Measurements from ENCODE around the gene THSD7B.
"Not testable (repeated sequence)": the region's sequence is repeated elsewhere in the genome, so short reads cannot be mapped to it uniquely, and the experiment has no call there.

The THSD7B gene

DNA sequence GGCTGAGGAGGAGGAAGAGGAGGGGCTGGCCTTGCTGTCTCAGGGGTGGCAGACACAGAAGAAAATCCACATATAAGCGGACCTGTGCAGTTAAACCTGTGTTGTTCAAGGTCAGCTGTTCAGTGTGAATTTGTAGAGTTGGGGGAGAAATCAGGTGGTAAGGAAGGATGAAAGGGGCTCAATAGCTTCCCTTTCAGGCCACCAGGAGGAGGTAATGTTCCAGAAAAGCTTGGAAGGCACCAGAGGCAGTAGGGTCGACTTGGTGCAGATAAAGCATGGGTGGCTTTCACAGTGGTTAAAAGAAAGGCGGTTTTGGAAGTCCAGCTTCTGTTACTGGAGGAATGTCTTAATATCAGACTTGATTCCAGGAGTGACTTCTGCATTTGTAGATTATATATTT, 167.4 kb downstream of the THSD7B start:
- no peak for DNase-seq (ENCODE audit: low spot score)

DNA sequence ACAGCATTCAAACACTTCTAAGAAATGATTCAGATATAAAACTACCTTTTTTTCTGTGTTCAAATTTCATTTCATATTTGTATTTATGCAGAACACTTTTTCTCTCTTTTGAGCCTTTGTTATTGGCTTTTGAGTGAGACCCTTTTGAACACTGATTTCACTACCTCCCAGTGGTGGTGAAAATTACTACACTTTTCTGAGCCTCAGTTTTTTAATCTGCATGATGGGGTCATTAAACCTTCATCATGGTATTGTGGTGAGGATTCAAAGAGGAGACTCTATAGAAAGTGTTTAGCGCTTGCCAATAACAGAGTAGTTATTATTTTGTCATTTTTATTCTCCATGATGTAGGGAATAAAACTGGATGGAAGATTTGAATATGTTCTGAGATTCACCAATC, 169.8 kb downstream of the THSD7B start:
- DNase-seq (ENCODE audit: low spot score) = no peak

DNA sequence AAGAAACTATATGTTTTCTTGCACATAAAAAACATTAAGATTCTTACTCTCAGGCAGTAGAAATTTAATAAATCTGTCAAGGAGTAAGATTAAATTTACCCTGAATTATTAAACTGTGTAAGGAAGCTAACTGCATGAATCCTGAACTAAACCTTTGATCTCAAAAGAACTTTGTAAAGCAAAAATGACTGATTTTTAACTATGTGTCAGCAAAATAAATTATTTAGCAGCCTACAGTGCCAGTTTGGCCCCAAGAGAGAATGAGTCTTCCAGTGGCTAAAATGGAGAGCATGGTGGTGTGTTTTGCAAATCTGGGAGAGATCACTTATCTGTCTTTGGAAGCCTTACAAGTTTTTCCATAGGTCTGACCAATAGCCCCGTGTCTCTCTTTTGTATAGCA, 190.7 kb downstream of the THSD7B start:
- no peak for DNase-seq (ENCODE audit: low spot score)

- DNase-seq (ENCODE audit: low spot score) = no peak
Observed at GRCh38 chr2:136957044-136957443, 191.7 kb downstream of the THSD7B start.

- DNase-seq (ENCODE audit: low spot score) = no peak
Observed at GRCh38 chr2:136962105-136962725, 196.9 kb downstream of the THSD7B start.

DNA sequence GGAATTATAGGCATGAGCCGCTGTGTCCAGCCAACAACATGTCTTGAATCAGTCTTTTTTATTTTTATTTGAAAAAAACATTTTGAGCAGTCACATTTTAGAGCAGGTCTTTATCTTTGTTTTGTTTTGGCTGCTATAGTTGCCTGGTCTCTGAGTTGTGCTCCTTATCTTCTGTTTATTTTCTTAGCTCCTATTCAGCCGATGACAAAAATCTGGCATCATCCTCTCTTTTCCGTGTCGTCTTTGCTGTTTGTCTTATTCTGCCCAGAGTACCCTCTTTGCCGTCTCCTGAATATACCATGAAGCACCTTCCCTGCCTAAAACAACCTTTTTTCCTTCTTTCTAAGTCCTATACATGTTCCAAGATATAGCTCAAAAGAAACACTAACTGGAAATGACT, 201.1 kb downstream of the THSD7B start:
- DNase-seq (ENCODE audit: low spot score) = no peak

- DNase-seq (ENCODE audit: low spot score) = no peak
Observed at GRCh38 chr2:136980303-136980702, 215.0 kb downstream of the THSD7B start.

- DNase-seq (ENCODE audit: low spot score) = not testable (repeated sequence)
Observed at GRCh38 chr2:136981689-136982088, 216.3 kb downstream of the THSD7B start.

GRCh38 chr2:136985044-136985443, 219.7 kb downstream of the THSD7B start:
- DNase-seq (ENCODE audit: low spot score) = no peak

GRCh38 chr2:136986605-136987221, 221.4 kb downstream of the THSD7B start:
- DNase-seq (ENCODE audit: low spot score) = no peak

GRCh38 chr2:136990316-136990715, 225.0 kb downstream of the THSD7B start:
- DNase-seq (ENCODE audit: low spot score) = no peak

- no peak for DNase-seq (ENCODE audit: low spot score)
Observed at GRCh38 chr2:136994793-136995192, 229.4 kb downstream of the THSD7B start.

- no peak for DNase-seq (ENCODE audit: low spot score)
Observed at GRCh38 chr2:136997557-136997956, 232.2 kb downstream of the THSD7B start.

- DNase-seq (ENCODE audit: low spot score) = no peak
Observed at GRCh38 chr2:137000811-137001210, 235.5 kb downstream of the THSD7B start.

GRCh38 chr2:137002896-137003295, 237.6 kb downstream of the THSD7B start:
- DNase-seq (ENCODE audit: low spot score) = no peak

- no peak for DNase-seq (ENCODE audit: low spot score)
Observed at GRCh38 chr2:137005210-137005609, 239.9 kb downstream of the THSD7B start.

DNA sequence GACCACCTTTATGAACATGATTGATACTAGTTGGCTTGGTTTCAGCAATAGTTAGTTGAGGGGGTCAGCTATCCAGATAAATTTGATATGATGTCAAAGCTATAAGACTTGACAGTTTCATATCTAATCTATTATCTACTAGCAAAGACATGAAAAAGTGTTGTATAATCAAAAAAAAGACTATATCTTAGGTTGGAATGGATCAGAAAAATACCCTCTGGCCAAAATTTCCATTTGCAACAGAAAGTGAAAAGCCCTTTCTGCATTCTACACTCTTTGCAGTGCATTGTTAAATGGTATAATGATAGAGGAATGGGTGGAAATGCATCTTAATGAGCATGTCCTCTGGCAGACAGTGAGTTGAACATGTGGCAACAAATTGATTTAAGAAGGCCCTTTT, 242.6 kb downstream of the THSD7B start:
- no peak for DNase-seq (ENCODE audit: low spot score)

DNA sequence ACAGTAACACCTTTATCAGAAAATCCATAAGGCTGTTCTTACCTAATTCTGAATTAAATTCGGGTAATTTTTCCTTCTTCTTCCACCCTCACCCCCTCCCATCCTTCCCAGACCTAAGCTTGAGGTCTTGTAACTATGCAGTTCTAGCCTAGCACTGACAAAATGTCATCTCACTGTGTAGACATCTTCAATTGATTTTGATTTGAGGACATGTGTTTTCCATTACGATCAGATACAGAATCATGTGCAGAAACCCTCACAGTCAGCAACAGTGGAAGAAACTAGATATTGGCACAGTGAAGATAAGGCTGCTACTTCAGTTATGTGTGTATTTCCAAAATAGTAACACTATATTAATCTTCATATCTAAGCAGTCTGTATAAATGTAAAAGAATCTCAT, 244.6 kb downstream of the THSD7B start:
- DNase-seq (ENCODE audit: low spot score) = no peak

DNA sequence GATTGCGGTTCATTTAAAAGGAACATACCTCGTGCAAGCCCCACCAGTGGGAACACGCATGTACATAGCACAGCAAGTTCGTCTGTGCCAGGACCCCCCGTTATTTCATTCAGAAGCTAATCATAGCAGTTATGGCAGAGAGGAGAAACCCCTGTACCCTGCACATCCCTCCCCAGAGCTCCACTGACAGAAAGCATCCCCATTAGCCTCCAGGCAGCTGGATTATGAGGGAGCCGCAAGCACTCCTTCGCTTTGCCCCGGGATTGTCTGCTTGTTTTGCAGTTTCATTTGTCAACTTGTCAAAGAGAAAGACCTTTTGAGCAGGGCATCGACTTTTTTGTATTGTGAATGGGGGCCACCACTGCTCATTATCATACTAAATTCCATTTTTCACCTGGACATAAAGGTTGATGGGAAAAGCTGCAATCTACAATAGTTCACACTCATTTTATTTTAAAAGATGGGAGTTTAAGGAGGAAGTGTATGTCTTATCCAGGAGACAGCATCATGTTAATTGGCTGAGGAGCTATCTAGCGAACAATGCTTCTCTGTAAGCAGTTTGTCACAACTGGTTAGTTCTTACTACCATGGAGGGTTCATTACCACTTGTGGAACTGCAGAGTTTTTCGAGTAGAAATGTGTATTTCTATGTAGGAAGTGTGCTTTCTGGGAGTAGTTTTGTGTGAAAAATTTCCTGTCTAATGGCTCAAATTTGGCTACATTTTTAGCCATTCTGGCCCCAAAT, 255.3 kb downstream of the THSD7B start:
- no peak for DNase-seq (ENCODE audit: low spot score)

DNA sequence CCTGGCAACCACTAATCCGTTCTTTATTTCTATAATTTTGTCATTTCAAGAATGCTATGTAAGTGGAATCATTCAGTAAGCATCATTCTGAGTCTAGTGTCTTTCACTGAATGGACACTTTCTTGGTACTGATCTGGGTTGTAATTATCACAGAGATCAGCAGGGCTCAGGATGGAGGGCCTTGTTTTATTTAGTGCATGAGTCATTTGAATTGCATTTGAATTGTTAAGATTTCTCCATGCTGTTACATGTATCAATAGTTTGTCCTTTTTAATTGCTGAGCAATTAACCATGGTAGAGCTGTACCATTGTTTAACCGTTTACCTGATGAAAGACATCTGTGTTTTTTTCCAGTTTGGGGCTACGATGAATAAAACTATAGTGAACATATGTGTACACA, 256.4 kb downstream of the THSD7B start:
- no peak for DNase-seq (ENCODE audit: low spot score)

GRCh38 chr2:137023205-137023604, 257.9 kb downstream of the THSD7B start:
- DNase-seq (ENCODE audit: low spot score) = no peak

- DNase-seq (ENCODE audit: low spot score) = no peak
Observed at GRCh38 chr2:137031731-137032130, 266.4 kb downstream of the THSD7B start.

DNA sequence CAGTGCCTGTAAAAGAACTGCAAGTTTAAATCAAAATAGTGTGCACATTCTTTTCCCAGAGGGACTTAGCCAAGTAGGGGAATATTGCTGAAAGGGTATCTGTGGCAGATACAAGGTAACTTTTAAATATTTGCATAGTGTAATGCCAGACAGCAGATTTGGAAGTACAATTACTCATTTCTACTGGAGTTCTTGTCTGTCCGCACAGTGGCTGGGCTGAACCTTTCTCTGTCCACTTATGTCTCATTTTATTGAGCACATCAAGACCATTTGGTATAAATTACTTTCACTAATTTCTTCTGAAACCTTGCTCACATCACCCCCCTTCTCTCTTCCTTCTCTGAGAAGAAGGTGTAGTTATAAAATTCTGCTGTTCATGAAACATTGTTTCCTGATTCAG, 271.3 kb downstream of the THSD7B start:
- DNase-seq (ENCODE audit: low spot score) = no peak
